Fibroblast of pulmonary artery (primary cell): Measurements from ENCODE around the gene GPT2.

Experiments
- DNase-seq: peaks from one replicate; pipeline ENCODE4 v3.0.0-alpha.2; 2010; ENCODE audit warnings: low read depth
- H3K4me3 ChIP-seq: replicated peaks from 2 replicates; pipeline ENCODE4 v1.5.1; 2011; ENCODE audit warnings: low read depth, mild to moderate bottlenecking, control low read depth, low read length, moderate library complexity
- CTCF ChIP-seq: IDR thresholded peaks from 2 replicates; pipeline ENCODE4 v1.5.1; 2011; ENCODE audit warnings: mild to moderate bottlenecking, control low read depth, low read length, inconsistent platforms; ENCODE audit errors: missing control alignments

Gene GPT2

GRCh38 chr16:46900455-46901235 lies 16.5 kb downstream of the GPT2 start:
- TF ChIP-seq CTCF = no peak
- no peak for DNase-seq
- H3K4me3 ChIP-seq = no peak overlapping the region

- DNase-seq = no peak
- no peak for TF ChIP-seq CTCF
- no peak overlapping the region for H3K4me3 ChIP-seq
Measured at GRCh38 chr16:46901709-46902108, 17.5 kb downstream of the GPT2 start.

GRCh38 chr16:46903255-46903905 lies 19.2 kb downstream of the GPT2 start:
- TF ChIP-seq CTCF = no peak
- DNase-seq = no peak
- no peak overlapping the region for H3K4me3 ChIP-seq

GRCh38 chr16:46904471-46904870 lies 20.3 kb downstream of the GPT2 start:
- no peak for TF ChIP-seq CTCF
- H3K4me3 ChIP-seq = no peak overlapping the region
- no peak for DNase-seq

GRCh38 chr16:46906360-46907060 lies 22.3 kb downstream of the GPT2 start:
- no peak for DNase-seq
- no peak for TF ChIP-seq CTCF
- H3K4me3 ChIP-seq = no peak overlapping the region

GRCh38 chr16:46907061-46907774 lies 23.1 kb downstream of the GPT2 start:
- TF ChIP-seq CTCF = no peak
- DNase-seq = no peak
- no peak overlapping the region for H3K4me3 ChIP-seq
